HT1080 (cell line): ENCODE results near the gene ZDHHC5. TPM values are rescaled to one million over a fixed set of nuclear protein-coding genes. Genes with fewer than 3 reads are reported as not detected.
"Not testable (repeated sequence)": the region's sequence is repeated elsewhere in the genome, so short reads cannot be mapped to it uniquely, and the experiment has no call there.

Experiments
- DNase-seq: peaks from one replicate; pipeline ENCODE4 v3.0.0-alpha.2; 2015; ENCODE audit warnings: low read depth
- total RNA-seq: library from RNA; depleted of rRNA; stranded (reverse); fragments of >200 nt; shearing (Covaris generic); gene quantifications from 2 replicates; pipeline ENCODE4 v1.2.3, GENCODE V29; 2014

The ZDHHC5 gene
- total RNA-seq, 1 experiment from 2014 or later, result 59.0 TPM

DNA sequence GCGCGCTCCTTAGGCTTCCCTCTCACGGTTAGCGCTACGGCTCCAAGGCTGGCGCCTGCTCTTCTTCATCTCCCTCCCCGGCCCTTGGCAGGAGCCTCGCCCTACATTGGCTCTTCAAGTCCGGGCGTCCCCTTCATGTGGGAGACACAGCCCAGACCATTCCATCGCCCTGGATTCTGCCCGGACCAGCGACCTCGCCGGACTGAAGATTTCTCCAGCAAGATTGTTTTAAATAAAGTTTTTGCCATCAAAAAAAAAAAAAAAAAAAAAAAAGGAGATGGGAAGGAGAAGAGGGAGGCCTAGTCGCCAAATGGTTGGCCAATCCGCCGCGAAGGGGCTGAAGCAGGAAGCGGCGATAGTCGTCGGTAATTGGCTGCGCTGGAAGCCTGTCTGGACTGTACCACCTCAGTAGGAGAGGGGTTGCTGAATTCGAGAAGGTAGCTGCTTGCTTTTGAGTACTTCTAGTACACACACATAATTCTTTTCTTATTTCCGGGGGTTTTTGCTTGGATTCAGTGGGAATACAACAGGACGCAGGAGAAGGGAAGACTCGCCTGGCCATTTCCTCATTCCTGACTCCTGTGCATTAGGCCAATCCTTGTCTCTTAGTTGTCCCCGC lies 688 bp upstream of the ZDHHC5 start:
- DNase-seq, result peak; percentile 97

- peak; percentile 34 for DNase-seq
Measured at GRCh38 chr11:57668434-57668782, 494 bp downstream of the ZDHHC5 start.

DNA sequence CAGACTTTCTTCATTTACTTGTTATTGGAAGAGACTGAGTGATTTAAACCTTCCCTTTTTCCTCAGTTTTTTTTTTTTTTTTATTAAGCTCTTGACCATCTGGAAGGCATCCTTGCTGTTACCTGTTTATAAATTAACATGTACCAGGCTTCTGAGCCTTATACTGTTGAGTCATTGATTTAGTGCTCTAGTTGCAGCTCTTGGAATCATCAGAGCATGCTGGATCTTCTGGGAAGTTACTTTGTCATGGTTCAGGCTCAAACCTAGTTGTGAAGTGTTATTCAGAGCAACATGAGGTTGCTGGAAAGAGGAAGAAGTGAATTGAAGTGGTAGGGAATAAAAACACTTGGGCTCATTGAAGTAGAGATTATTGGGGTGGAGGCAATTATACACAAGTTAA lies 6.3 kb downstream of the ZDHHC5 start:
- DNase-seq, result no peak

- no peak for DNase-seq
Measured at GRCh38 chr11:57675176-57675941, 7.4 kb downstream of the ZDHHC5 start.

DNA sequence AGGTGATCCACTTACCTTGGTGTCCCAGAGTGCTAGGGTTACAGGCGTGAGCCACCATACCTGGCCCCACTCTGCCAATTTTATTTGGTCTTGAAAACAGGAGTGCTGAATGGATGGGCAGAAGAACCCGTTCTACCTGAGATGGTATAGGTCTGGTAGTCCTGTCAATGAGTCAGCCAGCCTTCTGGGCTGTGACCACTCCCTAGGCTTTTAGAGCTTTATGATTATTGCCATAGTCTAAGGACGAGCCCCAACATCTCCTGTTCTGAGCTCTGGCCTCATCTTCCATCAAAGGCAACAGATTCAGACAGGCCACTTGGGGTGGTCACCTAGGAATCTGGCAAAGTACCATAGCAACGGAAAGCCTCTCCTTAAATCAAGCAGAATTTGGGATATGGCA lies 11.5 kb downstream of the ZDHHC5 start:
- DNase-seq, result no peak

- DNase-seq, result peak; percentile 75
Measured at GRCh38 chr11:57680552-57680874, 12.6 kb downstream of the ZDHHC5 start.

DNA sequence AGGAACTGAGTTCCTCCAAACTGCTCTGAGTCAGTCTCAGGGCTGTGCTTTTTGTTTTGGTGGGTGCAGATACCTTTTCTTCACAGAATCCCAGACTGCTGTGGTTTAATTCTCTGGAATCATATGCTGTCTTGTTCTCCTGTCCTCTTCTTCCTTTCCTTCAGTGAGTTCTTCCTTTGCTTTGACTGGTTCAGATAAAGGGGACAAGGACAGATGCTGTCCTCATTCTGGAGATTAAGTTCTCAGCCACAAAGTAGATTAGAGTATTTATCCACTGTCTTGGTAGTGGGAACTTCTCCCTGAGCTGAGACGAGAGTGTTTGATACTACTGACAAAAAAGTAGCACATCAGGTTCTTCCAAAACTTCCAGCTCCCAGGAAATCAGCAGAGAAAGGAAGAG lies 13.3 kb downstream of the ZDHHC5 start:
- DNase-seq, result no peak

- not testable (repeated sequence) for DNase-seq
Measured at GRCh38 chr11:57690474-57690873, 22.6 kb downstream of the ZDHHC5 start.

- no peak for DNase-seq
Measured at GRCh38 chr11:57698843-57699365, 31.0 kb downstream of the ZDHHC5 start.

DNA sequence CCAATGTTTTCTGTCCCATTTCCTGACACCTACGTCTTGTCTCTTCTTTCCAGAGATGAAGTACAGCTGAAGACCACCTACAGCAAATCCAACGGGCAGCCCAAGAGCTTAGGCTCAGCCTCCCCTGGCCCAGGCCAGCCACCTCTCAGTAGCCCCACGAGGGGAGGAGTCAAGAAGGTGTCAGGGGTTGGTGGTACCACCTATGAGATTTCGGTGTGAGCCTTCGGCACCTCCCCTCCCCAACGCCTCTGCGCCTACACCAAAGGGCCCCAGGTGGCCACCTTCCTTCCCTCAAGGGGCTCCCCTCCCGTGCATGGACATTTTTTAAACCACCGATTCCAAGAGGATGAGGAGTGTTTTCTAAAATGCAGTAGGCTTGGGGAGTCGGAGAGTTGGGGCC lies 31.9 kb downstream of the ZDHHC5 start:
- no peak for DNase-seq

GRCh38 chr11:57700425-57700824 lies 32.5 kb downstream of the ZDHHC5 start:
- no peak for DNase-seq

DNA sequence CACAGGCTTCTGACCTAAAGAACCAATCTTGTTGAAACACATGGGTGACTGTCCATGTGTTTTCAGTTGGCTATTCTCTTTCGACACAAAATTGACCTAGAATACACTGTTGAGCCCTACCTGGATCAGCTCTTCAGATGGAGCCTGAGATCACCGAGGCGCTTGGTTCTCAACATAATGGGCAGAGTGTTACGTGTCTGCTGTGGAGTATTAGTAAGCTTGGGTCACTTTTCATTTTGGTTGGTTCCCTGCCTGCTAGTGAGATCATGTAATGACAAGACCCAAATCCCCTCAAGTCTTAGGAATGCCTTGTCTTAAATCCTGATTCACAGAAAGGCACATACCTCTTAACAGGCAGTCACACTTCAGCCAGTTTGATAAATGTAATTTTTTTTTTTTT lies 35.4 kb downstream of the ZDHHC5 start:
- no peak for DNase-seq

DNA sequence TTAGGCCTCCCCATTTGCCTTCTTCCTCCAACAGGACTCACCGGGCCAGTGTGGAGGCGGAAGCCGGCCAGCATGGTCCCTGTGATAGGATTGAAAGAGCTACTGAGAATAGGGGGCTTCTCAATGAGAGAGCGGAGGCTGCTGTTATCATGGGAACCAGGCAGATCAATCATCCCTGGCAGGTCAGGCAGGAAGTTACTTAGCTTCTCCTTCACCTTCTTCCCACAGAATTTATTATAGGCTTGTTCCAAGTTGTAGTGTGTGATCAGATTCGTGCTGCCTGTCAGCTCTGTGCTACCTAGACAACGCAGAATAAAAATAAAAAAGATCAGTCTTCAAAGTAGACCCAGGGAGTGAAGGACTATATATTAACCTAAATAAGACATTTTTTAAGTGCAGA lies 37.0 kb downstream of the ZDHHC5 start:
- DNase-seq, result no peak

DNA sequence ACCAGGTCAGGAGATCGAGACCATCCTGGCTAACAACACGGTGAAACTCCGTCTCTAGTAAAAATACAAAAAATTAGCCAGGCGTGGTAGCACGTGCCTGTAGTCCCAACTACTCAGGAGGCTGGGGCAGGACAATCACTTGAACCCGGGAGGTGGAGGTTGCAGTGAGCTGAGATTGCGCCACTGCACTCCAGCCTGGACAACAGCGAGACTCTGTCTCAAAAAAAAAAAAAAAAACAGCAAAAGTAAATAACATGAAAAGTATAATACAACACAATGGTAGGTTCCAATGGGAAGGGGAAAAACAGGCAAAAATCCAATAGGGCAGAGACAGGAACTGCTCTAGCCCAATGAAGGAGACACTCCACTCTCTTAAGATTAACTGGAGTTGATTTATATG lies 37.5 kb downstream of the ZDHHC5 start:
- DNase-seq, result not testable (repeated sequence)

DNA sequence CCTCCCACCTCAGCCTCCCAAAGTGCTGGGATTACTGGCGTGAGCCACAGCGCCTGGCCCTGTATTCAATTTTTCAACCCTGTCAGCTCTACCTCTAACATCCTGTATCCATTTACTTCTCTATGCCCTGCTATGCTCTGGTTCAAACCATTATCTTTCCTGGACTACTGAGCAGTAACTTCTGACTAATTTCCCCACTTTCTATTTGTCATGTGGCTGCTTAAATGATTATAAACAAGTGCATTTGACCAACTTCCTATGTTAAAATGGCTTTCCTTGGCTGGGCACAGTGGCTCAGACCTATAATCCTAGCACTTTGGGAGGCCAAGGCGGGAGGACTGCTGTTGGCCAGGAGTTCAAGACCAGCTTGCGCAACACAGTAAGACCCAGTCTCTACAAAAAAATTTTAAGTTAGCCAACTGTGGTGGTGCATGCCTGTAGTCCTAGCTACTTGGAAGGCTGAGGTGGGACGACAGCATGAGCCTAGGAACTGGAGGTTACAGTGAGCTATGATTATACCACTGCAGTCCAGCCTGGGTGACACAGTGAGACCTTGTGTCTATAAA lies 42.0 kb downstream of the ZDHHC5 start:
- DNase-seq, result no peak

DNA sequence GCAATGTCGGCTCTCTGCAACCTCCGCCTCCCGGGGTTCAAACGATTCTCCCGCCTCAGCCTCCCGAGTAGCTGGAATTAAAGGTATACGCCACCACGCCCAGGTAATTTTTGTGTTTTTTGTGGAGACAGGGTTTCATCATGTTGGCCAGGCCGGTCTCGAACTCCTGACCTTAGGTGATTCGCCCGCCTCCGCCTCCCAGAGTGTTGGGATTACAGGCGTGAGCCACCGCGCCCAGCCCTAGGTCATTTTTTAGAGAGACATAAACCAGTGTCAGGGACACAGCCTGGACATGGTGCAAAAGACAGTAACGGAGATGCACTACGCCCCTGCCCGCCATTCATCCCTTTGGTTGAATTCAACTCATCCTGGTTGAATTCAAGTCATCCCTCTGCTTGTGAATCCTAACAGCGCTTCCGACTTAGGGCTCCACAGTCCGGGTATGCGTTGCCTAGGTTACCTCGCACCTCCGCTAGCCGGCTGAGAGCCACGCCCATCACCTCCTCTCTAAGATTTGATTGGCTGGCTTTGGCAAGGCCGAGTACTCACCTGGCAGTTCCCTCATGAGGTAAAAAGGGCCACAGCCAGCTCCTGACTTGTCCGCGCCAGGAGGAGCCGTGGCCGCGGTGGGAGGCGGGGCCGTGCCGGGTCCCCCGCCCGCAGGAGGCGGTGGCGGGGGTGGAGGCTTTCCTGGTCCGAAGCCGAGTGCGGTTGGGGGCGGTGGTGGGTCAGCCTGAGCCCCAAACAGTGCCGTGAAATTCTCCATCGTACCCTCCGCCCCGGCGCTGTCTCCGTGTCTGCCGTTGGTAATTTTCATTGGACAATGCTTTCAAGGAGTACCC lies 43.7 kb downstream of the ZDHHC5 start, which contains the start of gene MED19:
MED19 (minus strand) TSS at position 802 of the 842 bp plus-strand sequence; CDS start at position 766, 36 bp downstream.
- DNase-seq, result no peak

DNA sequence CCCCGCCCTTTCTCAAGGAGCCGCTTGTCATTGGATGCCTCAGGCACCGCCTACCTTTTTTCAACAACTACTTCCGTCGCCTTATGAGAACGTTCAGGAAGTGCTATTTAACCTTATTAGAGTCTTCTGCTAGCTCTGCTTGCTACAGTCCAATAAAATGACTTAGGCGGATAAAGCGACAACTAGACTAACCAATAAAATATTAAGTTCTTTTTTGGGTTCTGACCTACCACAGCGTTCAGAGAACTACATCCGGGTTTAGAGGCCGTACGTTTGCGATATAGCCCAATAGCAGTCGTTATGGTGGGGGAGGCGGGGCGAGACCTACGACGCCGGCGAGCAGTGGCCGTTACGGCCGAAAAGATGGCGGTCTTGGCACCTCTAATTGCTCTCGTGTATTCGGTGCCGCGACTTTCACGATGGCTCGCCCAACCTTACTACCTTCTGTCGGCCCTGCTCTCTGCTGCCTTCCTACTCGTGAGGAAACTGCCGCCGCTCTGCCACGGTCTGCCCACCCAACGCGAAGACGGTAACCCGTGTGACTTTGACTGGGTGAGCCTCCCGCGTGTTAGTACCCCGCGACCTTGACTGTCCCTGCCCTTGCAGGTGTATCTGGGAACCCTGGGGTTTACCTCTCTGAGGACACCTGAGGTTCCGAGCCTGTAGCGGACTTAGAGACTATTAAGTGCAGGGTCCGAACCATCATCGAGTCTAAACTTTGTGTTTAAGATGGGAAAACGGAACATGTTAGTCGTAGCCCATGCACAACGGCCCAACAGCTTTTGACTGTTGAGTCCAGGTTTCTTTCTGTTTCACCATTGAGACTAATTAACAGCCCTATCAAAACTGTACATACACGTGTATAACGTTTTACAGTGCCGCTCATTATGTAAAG lies 44.6 kb downstream of the ZDHHC5 start, which contains the start of gene TMX2:
TMX2 (plus strand) TSS at position 338 of the 895 bp plus-strand sequence; CDS start at position 364, 26 bp downstream.
- peak; percentile 99 for DNase-seq

- DNase-seq, result no peak
Measured at GRCh38 chr11:57713835-57714234, 45.9 kb downstream of the ZDHHC5 start.

DNA sequence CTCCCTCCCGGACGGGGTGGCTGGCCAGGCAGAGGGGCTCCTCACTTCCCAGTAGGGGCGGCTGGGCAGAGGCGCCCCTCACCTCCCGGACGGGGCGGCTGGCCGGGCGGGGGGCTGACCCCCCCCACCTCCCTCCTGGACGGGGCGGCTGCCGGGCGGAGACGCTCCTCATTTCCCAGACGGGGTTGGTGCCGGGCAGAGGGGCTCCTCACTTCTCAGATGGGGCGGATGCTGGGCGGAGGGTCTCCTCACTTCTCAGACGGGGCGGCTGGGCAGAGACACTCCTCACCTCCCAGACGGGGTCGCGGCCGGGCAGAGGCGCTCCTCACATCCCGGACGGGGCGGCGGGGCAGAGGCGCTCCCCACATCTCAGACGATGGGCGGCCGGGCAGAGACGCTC lies 48.8 kb downstream of the ZDHHC5 start:
- not testable (repeated sequence) for DNase-seq

GRCh38 chr11:57727185-57727584 lies 59.3 kb downstream of the ZDHHC5 start:
- DNase-seq, result no peak
